ENCODE results near the gene GLRA2.

Gene GLRA2

GRCh38 chrX:14529290-14529989 lies at the start of gene GLRA2:
Gene GLRA2, plus strand, starts transcription at chrX:14529536. Its CDS starts 522 bp downstream, at chrX:14530058.
- peak; percentile 48 for DNase-seq

GRCh38 chrX:14489437-14489836 lies 39.9 kb upstream of the GLRA2 start:
- DNase-seq = no peak

GRCh38 chrX:14491689-14492088 lies 37.6 kb upstream of the GLRA2 start:
- no peak for DNase-seq

- no peak for DNase-seq
Measured at GRCh38 chrX:14496674-14497073, 32.7 kb upstream of the GLRA2 start.

GRCh38 chrX:14497184-14497666 lies 32.1 kb upstream of the GLRA2 start:
- DNase-seq = no peak

- DNase-seq = peak; percentile 41
Measured at GRCh38 chrX:14501327-14501726, 28.0 kb upstream of the GLRA2 start.

- no peak for DNase-seq
Measured at GRCh38 chrX:14504960-14505538, 24.3 kb upstream of the GLRA2 start.

- DNase-seq = peak; percentile 42
Measured at GRCh38 chrX:14505648-14506047, 23.7 kb upstream of the GLRA2 start.

GRCh38 chrX:14506866-14507265 lies 22.5 kb upstream of the GLRA2 start:
- DNase-seq = no peak

GRCh38 chrX:14508025-14508690 lies 21.2 kb upstream of the GLRA2 start:
- no peak for DNase-seq

- no peak for DNase-seq
Measured at GRCh38 chrX:14509325-14510057, 19.8 kb upstream of the GLRA2 start.

- peak; percentile 72 for DNase-seq
Measured at GRCh38 chrX:14528629-14529289, 577 bp upstream of the GLRA2 start.

- no peak for DNase-seq
Measured at GRCh38 chrX:14533867-14534266, 4.5 kb downstream of the GLRA2 start.

GRCh38 chrX:14546190-14546589 lies 16.9 kb downstream of the GLRA2 start:
- no peak for DNase-seq

- no peak for DNase-seq
Measured at GRCh38 chrX:14554131-14554715, 24.9 kb downstream of the GLRA2 start.

GRCh38 chrX:14564058-14564457 lies 34.7 kb downstream of the GLRA2 start:
- DNase-seq = no peak

GRCh38 chrX:14573161-14573560 lies 43.8 kb downstream of the GLRA2 start:
- no peak for DNase-seq

GRCh38 chrX:14581081-14581480 lies 51.7 kb downstream of the GLRA2 start:
- no peak for DNase-seq

- DNase-seq = no peak
Measured at GRCh38 chrX:14584548-14584947, 55.2 kb downstream of the GLRA2 start.

- no peak for DNase-seq
Measured at GRCh38 chrX:14590216-14590615, 60.9 kb downstream of the GLRA2 start.

GRCh38 chrX:14590693-14591424 lies 61.5 kb downstream of the GLRA2 start:
- DNase-seq = no peak

GRCh38 chrX:14591976-14592375 lies 62.6 kb downstream of the GLRA2 start:
- DNase-seq = no peak

All from right forelimb (tissue), 1 donor.